Stimulated activated naive CD4-positive, alpha-beta T cell treated with Interleukin-2 at 50 U/mL for 16 hours (primary cell): ENCODE data around the gene FKBP1A.

Source experiments
- DNase-seq: peaks from one replicate; lab custom pipeline; 2025; lab: John Stamatoyannopoulos, UW

FKBP1A gene

DNA sequence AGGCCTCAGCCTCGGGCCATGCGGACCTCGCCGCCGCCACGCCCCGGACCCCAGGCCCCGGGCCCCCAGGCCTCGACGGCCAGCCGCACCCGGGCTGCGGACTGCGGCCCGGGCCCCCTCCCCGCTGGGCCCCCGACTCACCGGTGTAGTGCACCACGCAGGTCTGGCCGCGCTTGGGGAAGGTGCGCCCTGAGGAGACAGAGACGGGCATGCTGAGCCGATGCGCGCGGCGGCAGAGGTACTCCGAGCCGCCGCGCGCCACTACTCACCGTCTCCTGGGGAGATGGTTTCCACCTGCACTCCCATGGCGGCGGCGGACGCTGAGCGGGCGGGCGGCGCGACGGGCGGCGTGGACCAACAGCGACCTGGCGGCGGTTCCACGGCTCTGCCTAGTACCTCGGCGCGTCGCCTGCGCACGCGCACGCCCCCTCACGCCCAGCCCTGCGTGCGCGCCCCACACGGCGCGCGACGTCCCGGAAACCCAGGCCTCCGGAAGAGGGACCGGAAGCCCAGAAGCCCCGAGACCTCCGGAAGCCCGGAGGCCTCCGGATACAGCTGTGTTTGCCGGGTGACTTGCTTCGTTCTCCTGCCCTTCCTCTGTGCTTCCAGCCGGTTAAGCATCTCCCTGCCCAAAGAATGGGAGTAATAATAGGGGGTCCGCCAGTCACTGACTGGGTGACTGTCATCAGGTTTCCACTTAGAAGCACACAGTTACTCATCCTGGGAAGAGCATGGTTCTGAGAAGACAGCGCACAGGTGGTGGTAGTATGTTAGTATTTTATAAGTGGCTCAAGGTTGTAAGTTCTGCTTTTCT is at the start of gene FKBP1A:
Gene FKBP1A, minus strand, starts transcription at position 362 of the 814 bp plus-strand sequence. Its CDS starts 56 bp downstream, at position 306.
- DNase-seq, result peak; percentile 87

DNA sequence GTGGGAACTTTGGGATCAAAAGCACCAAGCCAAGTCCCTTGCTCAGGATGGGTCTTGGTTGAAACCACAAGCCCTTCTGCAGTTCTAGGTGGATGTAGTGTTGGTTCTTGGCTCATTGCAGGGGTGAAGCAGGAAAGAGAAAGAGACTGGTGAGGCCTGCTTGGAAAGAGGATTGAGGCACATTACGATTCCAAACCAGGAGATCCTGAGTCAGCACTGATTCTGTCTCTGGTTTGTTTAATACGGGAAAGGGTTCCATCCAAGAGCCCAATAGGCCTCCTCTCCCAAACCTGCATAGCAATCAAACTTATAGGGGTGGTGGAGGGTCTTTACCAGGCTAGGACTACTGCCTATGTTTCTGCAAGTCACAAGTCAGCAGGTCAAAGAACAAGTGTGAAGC is 49.5 kb upstream of the FKBP1A start:
- DNase-seq, result no peak

DNA sequence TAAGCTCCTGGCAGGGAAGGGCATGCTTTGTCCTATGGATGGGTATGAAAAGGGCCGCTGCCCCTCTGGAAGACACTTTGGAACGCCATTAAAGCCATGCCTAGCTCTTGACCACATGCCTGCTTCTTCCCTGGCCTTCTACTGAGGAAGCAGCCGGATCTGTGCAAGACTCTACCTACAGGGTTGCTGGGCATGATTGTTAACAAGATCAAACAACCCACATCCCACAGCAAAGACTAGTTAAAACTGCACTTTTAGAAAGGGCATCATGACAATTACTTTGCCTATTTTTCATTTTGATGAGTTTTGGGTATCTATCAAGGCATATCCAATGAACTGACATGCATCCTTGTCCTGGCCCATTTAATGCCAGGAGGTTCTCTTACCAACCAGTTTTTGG is 48.3 kb upstream of the FKBP1A start:
- DNase-seq, result no peak

DNA sequence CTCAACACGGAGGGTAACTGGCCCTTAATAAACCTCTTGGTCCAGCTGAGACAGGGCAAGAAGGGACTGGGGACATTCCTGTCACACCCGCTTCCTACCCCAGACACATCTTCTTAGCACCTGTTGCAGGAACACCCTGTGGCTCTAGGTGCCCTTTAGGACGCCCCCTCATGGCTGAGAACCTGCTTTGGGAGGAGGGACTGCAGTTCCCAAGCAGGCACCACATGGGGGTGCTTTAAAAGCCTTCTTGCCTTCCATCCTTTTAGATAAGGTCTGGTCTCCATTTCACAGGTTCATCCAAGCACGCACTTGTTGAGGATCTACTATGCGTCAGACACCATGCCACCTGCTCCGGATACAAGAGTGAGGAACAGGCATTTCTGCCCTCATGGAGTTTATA is 47.2 kb upstream of the FKBP1A start:
- no peak for DNase-seq

DNA sequence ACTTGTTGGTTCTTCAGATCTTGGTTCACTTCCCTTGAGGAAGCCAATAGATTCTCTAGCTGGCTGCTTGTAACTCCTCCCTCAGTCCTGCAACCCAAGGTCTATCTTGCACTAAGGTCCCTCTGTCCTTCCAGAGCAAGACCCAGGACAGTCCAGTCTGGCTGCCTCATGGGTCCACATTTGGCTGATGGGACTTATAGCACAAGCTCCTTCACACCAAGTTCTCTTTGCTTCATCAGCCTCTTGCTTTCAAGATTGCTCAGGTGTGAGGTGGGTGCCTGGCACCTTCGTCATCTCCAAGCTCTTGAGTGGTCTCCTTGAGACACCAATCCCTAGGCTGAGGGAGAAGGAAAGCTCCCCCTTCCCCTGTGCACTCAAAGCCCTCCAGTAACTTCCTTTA is 45.5 kb upstream of the FKBP1A start:
- DNase-seq, result no peak

DNA sequence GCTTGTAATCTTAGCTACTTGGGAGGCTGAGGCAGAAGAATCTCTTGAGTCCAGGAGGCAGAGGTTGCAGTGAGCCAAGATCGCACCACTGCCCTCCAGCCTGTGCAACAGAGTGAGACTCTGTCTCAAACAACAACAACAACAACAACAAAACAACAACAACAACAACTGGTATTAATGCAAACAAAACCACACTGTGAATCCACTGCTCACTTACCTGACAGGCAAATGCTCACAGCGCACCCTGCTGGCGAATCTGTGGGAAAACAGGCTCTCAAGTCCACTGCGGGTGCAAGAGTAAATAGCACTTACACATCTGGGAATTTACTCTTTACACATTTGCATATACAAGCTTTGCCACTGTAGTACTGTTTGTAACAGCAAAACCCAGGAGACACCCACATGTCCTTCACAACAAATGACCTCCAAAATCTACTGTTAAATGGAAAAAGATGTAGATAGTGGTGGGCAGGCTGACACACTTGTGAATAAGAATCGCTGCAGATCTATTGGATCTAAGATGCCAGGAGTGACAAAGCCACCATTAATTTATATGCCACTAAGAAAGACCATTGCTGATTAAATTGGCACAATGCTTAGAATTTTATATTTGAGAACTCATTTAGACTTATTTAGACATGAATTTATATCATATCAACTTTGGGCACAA is 44.5 kb upstream of the FKBP1A start:
- peak; percentile 76 for DNase-seq

DNA sequence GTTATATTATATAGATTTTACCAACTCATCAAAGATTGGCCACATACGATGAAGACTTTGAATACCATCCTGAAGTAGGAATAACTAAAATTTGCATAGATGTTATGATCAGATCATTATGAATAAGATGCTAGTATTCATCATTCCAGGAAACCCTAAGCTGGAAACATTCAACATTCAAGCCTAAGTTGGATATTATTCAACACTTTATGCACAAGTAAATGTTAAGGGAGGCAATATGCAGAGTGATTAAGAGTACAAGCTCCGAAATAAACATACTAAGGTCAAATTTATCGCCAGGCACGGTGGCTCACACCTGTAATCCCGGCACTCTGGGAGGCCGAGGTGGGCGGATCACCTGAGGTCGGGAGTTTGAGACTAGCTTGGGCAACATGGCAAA is 43.4 kb upstream of the FKBP1A start:
- DNase-seq, result no peak

DNA sequence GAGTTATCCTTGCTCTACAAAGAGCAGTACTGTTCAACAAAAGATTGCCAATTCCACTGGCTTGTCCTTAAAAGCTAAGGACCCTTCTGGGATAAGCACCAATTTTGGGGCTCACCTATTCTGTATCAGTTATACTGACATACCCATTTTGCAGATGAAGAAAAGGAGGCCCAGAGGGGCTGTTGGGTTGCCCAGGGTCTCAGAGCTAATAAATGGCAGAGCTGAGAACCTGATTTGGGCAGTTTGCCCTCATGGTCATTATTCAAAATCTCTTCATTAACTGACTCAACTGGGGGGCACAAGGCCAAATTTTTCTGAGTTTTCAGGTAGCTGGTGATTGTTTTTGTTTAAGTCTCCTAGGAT is 42.5 kb upstream of the FKBP1A start:
- DNase-seq, result no peak

DNA sequence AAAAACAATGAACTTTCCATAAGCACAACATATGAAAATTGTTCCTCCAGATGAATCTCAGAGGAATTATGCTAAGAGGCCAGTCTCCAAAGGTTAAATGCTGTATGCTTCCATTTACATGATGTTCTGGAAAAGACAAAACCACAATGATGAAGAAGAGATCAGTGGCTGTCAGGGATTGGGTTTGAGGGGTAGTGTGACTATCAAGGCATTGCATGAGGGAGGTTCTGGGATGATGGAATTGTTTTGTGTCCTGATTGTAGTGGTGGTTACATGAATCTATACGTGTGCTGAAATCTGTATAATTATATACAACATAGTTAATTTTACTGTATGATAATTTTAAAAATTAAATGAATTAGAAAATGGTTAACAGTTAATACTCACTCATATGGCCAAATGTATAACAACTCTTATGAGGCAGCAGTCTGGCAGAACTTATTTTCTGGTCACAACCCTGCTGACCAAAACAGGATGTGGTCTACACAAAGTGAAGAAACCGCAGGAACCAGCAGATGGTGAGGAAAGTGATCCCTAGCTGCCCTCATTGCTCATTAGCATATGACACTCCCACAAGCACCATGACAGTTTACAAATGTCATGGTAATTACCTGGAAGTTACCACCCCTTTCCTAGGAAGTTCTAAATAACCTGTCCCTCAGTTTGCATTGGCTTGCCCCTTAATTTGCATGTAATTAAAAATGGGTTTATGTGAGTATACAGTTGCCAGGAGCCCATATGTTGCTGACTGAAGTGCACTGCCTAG is 41.9 kb upstream of the FKBP1A start:
- DNase-seq, result peak; percentile 48

DNA sequence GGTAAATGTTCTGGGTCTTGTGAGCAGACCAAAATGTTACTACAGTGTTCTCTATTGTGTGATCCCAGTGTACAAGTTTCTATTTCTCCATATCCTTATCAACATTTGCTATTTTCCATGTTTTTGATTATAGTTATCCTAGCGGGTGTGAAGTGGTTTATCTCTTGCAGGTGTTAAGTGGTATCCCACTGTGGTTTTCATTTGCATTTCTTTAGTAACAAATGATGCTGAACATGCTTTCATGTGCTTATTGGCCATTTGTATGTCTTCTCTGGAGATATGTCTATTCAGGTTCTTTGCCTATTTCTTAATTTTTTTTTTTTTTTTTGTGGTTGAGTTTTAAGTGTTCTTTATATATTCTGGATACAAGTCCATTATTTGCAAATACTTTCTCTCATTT is 38.3 kb upstream of the FKBP1A start:
- DNase-seq, result no peak

DNA sequence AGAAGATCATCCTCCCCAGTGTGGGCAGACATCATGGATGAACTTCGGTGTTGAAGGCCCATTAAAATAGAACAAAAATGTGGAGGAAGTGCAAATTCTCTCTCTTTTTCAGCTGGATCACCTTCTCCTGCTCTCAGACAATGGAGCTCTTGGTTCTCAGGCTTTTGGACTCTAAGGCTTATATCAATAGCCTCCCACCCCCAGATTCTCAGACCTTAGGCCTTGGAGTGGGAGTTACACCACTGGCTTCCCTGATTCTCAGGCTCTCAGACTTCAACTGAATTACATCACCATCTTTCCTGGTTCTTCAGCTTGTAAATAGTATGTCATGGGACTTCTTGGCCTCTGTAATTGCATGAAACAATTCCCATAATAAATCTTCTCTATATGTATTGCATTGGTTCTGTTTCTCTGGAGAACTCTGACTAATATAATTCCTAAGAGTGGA is 37.2 kb upstream of the FKBP1A start:
- no peak for DNase-seq

DNA sequence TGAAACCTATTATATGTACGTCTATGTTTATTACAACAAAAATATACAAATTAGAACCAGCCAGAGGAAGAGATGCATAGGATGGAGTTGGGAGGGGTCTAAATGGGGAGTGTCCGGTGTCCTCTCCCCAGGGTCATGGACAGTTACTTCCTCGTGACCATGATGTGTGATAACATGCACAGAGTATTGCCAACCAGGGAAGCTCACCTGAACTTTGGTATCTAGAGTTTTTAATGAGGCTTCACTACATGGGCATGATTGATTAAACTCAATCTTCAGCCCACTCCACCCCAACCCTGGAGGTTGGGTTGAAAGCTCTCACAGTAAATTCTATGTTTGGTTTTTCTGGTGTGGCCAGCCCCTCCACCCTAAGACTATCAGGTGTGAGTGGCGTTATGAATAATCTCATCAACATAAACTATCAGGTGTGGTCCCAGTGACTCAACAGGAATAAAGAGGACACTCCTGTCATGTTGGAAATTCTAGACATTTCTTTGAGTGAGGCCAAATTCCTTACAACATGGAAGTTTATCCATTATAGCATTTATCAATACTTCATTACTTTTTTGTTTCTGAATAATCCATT is 36.4 kb upstream of the FKBP1A start:
- no peak for DNase-seq

DNA sequence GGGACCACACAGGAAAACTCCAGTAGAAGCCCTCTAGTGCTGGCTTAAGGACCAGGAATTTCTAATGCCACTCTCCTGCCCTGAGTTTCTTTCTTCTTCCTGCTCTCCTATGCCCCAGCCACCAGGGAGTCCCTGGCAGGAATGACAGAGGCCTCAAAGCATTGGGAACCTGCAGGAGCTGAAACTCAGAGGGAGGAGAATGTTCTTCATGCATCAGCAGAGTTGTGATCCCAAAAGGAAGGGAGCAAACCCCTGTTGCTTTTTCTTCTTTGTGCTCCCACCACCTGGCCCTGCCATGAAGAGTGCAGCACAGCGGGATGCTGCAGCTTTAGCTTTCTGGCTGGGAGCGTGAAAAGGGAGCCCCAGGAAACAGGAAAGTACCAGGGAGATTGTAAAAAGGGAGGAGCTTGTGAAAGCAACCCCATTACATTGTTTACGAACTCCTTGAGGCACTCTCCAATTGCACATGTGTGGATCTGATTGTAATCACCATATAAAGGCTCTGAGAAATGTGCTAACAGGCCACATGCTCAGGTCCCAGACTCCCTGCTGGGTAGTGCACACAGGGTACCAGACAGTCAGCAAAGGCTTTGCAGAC is 34.7 kb upstream of the FKBP1A start:
- DNase-seq, result no peak

DNA sequence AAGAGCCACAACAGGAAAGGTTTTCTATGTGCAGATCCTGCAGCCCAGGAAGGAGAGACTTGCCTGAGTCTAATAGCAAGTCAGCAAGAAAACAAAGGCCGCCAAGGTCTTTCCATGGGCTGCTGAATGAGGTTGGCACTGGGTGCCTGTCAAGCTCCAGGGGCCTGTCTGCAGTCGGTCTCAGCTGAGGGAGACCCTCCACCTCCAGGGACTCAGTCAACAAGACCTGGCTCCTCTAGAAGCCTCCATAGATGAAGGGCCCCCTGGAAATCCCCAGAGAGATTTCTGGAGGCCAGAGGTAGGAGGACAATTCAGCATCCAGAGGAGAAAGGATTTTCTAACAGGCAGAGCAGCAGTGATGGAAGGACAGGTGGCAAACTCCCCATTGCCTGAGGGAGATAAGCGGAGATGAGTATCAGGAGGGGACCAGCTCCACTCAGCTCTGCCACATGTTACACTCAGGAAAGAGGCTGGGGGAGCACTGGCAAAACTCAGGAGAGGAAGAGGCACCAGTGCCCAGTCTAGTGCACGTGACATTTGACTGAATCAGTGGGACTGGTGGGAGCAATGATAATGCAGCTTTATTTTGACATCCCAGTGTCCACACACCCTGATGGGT is 33.5 kb upstream of the FKBP1A start:
- DNase-seq, result no peak

DNA sequence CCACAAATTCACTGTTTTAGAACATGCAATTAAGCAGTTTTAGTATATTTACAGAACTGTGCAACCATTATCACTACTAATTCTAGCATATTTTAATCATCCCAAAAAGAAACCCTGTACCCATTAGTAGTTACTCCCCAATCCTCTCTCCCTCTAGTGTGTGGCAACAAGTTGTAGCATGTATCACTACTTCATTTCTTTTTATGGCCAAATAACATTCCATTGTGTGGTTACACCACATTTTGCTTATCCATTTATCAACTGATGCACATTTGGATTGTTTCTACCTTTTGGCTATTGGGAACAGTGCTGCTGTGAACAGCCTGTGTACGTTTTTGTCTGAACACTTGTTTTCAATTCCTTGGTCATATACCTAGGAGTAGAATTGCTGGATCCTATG is 31.5 kb upstream of the FKBP1A start:
- no peak for DNase-seq

DNA sequence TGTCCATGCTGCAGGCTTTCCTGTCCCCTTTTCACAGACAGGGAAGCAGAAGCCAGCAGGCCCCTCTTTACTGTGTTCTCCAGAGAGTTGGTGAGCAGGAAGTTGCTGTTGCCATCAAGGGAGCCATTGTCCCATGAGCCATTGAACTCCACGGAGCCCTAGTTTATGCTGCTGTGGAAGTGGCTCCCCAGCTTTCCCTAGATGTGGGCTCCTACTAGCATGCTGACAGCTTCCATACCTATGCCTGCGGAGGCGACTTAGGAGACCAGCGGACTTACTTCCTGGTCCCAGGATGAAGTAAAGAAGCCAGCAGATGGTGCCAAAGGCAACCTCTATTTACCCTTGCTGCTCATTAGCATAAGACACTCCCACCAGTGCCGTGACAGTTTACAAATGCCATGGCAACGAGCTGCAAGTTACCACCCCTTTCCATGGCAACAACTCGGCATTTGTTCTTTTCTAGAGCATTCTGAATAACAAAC is 30.8 kb upstream of the FKBP1A start:
- peak; percentile 1 for DNase-seq

DNA sequence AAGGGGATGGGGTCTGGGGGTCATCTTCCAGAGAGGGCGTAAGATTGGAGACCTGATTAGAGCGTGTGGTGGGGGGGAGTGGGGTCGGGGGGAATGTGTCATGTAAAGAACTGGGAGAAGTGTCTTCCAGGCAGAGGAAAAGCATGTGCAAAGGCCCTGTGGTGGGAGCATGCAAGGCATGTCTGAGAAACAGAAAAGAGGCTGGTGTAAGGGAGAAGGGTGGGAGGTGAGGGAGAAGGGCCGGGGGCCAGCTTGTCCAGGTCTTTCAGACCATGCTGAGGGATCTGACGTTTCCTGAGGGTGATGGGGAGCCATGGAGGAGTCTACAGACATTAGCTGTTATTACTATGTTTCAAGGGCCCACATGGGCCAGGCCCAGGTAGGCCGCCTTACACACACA is 30.4 kb upstream of the FKBP1A start:
- DNase-seq, result no peak

DNA sequence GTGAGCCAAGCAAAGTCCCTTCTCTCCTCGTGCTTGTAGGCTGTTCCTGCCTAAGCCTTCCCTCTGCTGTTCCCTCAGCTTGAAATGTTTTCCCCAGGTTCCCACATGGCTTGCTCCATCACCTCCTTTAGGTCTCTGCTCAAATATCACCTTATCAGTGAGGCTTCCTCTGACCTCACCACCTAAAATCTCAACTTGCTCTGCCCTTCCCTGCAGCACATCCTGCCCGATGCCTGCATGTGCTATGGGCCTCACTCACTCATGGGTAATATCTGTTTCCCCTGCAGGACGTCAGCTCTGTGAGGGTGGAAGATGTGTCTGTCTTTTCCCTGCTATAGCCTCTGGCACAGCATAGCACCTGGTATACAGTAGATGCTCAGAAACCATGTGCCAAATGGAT is 29.9 kb upstream of the FKBP1A start:
- no peak for DNase-seq

DNA sequence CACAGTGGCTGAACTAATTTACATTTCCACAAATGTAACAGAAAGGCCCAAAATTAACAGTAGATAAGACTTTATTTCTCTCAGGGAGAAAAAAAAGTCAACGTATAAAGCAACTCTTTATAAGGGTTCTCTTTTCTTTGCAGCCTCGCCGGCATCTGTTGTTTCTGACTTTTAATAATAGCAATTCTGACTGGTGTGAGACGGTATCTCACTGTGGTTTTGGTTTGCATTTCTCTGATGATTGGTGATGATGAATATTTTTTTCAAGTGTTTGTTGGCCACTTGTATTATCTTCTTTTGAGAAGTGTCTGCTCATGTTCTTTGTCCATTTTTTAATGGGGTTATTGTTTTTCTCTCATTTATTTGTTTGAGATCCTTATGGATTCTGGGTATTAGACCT is 27.2 kb upstream of the FKBP1A start:
- no peak for DNase-seq

DNA sequence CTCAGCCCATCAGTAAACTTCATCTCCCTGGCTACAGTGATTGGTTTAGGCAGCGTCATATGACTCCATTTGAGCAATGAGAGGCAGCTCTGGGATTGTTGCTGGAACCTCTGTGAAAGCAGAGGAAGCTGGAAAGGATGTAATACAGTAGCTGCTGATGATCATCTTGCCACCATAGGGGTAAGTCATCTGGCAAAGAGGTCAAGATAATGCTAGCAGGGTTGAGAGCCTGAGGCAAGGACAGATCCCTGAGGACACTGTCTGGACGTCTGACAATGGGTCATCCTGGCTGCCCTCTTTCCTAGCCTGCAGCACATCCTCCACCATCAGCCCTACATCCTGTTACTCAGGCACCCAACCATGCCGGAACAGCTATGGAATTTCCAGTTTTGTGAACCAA is 25.5 kb upstream of the FKBP1A start:
- DNase-seq, result no peak

DNA sequence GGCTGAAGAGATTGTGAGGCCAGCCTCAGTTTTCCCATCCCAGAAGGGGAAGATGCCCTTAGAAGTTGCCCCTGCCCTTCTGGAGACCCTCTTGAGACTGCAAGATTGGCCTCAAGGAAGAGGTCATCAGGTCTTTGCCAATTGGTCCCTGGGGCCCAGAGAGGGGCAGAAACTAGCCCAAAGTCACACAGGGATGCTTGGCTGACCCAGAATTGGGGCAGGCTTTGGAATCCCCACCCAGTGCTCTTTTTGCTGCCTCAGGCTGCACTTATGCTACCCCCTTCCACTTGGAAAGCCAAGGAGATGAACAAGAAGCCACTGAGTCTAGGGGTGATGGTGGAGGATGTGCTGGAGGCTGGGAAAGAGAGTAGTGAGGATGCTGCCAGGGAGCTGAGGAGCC is 24.9 kb upstream of the FKBP1A start:
- no peak for DNase-seq

DNA sequence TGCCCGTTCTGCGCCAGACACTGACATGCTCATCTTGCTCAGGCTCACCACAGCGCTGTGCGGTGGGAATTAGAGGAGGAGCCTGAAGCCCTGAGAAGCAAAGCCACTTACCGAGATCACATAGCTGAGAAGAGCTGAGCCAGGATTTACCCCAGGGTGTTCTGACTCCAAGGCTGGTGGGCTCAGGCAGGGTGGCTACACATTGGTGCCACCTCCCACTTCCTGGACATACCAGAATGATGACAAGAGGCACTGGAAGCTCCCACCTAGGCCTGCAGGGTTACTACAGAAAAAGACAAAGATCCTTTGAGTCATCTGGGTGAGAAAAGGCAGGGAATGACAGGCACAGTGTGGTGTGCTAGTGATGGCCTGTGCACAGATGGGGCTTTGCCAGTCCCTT is 24.4 kb upstream of the FKBP1A start:
- DNase-seq, result no peak
